ENCODE results near the gene MAPK10. TPM values are rescaled to one million over a fixed set of nuclear protein-coding genes. Genes with fewer than 3 reads are reported as not detected.

MAPK10 gene
- total and polyA plus RNA-seq, 2 donors (not counting 3 experiments of a cell fraction or from before 2014, with no cell fraction given): 0.17 TPM; not detected in 1

DNA sequence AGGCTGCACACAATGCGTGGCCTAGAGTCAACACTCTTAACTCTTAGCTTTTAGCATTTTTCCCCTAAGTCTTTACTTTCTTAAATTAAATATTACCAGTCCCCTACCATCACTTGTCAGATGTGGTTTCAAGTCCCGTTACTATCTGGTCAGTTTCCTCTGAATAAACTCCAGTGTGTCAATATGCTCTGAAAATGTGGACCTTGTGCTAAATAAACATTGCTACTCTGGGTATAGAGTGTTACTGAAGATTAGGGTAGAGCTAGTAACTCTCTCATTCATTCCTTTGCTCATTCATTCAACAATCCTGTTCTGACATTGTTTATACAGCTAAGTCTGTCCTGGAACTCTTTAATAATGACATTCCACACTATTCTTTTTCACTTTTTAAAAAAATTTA, 251.0 kb downstream of the MAPK10 start:
- no peak for FAIRE-seq
- dilution Hi-C loops (cut with MboI; ENCODE audit: extremely low pct_ligation_motif_present, low sequenced_read_pairs): no loop called here
- POLR2A ChIA-PET: no interaction called here

More for the DNA sequence above, 251.0 kb downstream of the MAPK10 start:
- BruUV-seq (replicated peaks): no TSS peak
- H3K36me3 ChIP-seq (ENCODE audit: control insufficient read depth in 2 of 2, extremely low read depth in 1 of 2, insufficient read depth in 2 of 2, low read length in 2 of 2): no peaks in the 10 kb centered on the region
- no peaks in the 10 kb centered on the region for H3K79me2 ChIP-seq (ENCODE audit: control insufficient read depth, insufficient read depth, low read length)
- H3K9me1 ChIP-seq (replicated peaks; ENCODE audit: control insufficient read depth, extremely low read depth, insufficient read depth, low read length): no peaks in the 10 kb centered on the region
- H3K9me3 ChIP-seq (replicated peaks; ENCODE audit: control insufficient read depth, insufficient read depth, low read length): no peaks in the 10 kb centered on the region
- DNase-seq (ENCODE audit: low read depth, low spot score): no peak
- intact Hi-C loops (cut with micrococcal nuclease): no loop called here
- no peaks in the 10 kb centered on the region for H4K20me1 ChIP-seq (replicated peaks; ENCODE audit: control insufficient read depth, extremely low read depth, insufficient read depth, low read length)
- no peaks in the 10 kb centered on the region for H3K4me1 ChIP-seq (ENCODE audit: control insufficient read depth, extremely low read depth, insufficient read depth, low read length)
- H3K27ac ChIP-seq (ENCODE audit: insufficient read depth, low read depth, low read length): no peak overlapping the region
- no peak for TF ChIP-seq EZH2 (IDR thresholded peaks at IDR 0.05; ENCODE audit: borderline replicate concordance, low read depth, low read length, severe bottlenecking)
- no peak for TF ChIP-seq POLR2A (IDR thresholded peaks at IDR 0.05; ENCODE audit: low read depth, low read length)
- TF ChIP-seq, protein P1, sequence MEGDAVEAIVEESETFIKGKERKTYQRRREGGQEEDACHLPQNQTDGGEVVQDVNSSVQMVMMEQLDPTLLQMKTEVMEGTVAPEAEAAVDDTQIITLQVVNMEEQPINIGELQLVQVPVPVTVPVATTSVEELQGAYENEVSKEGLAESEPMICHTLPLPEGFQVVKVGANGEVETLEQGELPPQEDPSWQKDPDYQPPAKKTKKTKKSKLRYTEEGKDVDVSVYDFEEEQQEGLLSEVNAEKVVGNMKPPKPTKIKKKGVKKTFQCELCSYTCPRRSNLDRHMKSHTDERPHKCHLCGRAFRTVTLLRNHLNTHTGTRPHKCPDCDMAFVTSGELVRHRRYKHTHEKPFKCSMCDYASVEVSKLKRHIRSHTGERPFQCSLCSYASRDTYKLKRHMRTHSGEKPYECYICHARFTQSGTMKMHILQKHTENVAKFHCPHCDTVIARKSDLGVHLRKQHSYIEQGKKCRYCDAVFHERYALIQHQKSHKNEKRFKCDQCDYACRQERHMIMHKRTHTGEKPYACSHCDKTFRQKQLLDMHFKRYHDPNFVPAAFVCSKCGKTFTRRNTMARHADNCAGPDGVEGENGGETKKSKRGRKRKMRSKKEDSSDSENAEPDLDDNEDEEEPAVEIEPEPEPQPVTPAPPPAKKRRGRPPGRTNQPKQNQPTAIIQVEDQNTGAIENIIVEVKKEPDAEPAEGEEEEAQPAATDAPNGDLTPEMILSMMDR (IDR thresholded peaks at IDR 0.05; ENCODE audit: extremely low read depth in 1 of 2, insufficient read depth in 1 of 2, low read depth in 1 of 2, low read length in 2 of 2): no peak
- no peak for TF ChIP-seq FOS (IDR thresholded peaks at IDR 0.05; ENCODE audit: borderline replicate concordance, insufficient read depth, low read length)
- no peak for TF ChIP-seq JUN (IDR thresholded peaks at IDR 0.05; ENCODE audit: borderline replicate concordance, insufficient read depth, insufficient read length, low read depth)
- TF ChIP-seq, protein P2, sequence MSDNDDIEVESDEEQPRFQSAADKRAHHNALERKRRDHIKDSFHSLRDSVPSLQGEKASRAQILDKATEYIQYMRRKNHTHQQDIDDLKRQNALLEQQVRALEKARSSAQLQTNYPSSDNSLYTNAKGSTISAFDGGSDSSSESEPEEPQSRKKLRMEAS (IDR thresholded peaks at IDR 0.05; ENCODE audit: insufficient read depth, insufficient read length): no peak
- TF ChIP-seq POLR2AphosphoS5 (IDR thresholded peaks at IDR 0.05; ENCODE audit: insufficient read depth, low read depth, low read length): no peak
- TF ChIP-seq GATA2 (IDR thresholded peaks at IDR 0.05; ENCODE audit: insufficient read depth, insufficient read length, low read depth, low read length): no peak
- no peak for TF ChIP-seq MYC (IDR thresholded peaks at IDR 0.05; ENCODE audit: low read depth, low read length)
- no peak overlapping the region for H2AFZ ChIP-seq (ENCODE audit: low read depth, low read length)
- no peak overlapping the region for H3K9ac ChIP-seq (replicated peaks; ENCODE audit: extremely low read depth, insufficient read depth, low read length)
- CTCF ChIA-PET: interaction anchor here (1.2 kb wide), 1 partner anchor 9 kb away, joined by 3 read pairs; no protein-coding TSS in a partner anchor
- H3K27me3 ChIP-seq (ENCODE audit: control insufficient read depth in 2 of 2, insufficient read depth in 2 of 2, low read length in 2 of 2): peaks cover 0 to 9% of the 10 kb centered on the region in 2 experiments
- H3K4me2 ChIP-seq (ENCODE audit: insufficient read depth, low read length): no peak overlapping the region
- H3K4me3 ChIP-seq (replicated peaks in 1 of 3; ENCODE audit: insufficient read depth in 1 of 3, low read depth in 1 of 3, low read length in 3 of 3): no peak overlapping the region

Measured in endothelial cell of umbilical vein (primary cell).